GM18861 (cell line): ENCODE data around the gene THY1.

Experiments used
- ATAC-seq: cut with Tn5 transposase; IDR thresholded peaks from one replicate; pipeline ENCODE4 v1.9.1; 2021; ENCODE audit not compliant: unreplicated experiment

Gene THY1

GRCh38 chr11:119371067-119371601, 51.8 kb downstream of the THY1 start:
- no peak for ATAC-seq

DNA sequence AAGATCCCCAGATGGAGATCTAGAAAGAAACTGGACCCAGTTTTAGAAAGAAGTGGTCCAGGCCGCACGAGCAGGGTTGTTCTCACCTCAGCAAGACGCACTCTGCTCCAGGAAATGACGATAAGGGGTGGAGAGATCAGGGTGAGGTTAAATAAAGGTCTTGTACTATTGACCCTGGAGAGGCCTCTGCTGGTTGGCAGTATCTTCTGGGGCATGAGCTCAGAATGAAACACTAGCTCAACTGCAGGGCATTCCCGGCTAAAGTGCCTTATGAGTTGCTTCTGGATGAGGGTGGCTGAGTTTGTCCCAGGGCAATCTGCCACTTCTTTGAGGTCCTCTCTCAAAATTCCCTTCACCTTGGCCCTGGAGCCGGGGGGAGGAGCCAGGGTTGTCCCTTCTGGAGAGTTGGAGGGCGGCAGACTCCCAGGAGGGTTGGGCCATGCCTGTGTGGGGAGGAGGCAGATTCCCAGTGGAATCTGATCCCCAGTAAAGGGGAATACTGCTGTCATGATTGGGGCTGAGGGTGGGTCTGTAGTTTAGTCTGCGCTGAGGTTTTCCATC, 52.4 kb downstream of the THY1 start:
- no peak for ATAC-seq

DNA sequence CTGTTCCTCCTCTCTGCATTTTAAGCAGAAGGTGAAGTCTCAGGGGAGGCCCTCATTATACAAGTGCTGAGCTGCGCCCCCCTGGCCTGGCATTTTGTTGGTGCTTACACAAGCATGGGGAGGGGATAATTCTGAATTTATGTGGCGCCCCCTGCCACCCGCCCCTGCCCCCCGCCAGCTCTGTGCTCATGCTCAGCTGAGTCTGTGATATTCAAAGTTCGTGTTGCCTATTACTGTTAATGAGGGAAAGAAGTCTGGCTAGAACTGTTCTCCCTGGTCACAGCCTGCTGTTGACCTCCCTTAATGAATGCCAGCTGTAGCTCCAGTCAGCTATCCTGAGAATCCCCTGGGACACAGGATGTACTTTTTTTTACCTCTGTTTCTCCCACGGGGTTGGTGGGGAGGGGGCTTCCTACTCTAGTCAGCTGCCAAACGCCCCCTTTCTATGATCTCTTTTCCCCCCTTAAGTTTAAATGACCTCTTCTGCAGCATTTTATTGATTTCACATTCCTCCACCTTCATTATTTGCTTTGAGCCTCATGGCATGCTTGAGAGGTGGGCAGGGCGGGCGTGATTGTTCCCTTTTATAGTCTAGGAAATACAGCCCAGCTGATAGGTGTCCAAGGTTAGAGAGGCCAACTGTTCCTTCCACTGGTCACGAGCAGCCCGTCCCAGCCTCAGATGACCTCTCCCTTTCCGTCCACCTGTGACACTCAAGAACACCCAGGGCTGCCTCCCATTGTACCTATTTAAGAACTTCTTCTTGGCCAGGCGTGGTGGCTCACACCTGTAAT, 53.6 kb downstream of the THY1 start:
- ATAC-seq, result no peak

DNA sequence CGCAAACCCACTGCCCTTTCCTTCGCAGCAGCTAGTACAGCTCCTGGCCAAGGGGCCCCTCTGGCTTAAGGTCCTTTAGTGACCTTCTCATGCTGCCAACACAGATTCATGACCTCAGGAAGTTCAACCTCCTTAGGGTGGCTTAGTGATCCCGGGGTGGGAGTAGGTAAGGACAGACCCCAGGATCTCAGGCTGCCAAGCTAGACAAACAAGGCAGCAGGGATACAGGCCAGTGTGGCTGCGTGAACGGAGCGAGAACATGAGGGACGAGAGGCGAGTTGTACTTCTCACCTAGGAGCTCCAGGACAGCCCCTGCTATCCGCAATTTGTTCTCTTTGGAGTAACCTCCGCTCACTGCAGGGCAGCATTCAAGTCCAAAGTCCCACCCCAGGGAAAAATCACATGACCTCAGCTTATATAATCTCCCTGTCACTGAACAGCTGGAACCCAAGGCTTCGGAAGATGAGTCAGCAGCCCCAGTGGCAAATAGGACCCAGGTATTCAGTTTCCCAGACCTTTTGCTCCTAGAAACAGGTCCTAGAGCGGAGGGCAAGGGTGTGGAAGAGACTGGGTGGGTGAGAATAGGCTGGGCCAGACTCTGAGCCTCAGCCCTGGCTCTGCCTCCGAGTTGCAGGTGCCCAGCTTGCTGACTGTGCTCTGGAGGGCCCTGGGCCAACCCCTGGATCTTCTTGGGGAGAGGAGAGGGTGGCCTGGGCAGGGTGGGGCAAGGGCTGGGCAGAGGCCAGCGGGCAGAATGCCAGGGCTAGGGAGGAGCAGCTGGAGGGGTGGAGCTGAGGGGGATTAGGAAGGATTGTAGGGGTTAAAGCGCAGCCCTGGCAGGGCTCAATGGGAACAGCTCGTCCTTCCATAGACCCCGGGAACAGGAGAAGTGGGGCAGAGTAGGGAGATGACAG, 54.6 kb downstream of the THY1 start:
- no peak for ATAC-seq

- no peak for ATAC-seq
Observed at GRCh38 chr11:119367661-119368120, 55.3 kb downstream of the THY1 start.
